ENCODE data around the gene VPS35L.

The VPS35L gene

GRCh38 chr16:19523559-19524355, 31.7 kb upstream of the VPS35L start, which contains the start of gene CCP110:
Gene CCP110 (plus strand): TSS chr16:19523942. CDS start chr16:19527882, 3,940 bp downstream.
- H3K4me3 ChIP-seq (ENCODE audit: low read depth, low read length) = peak within 1 kb of the TSS; percentile 76
- TF ChIP-seq CTCF (IDR thresholded peaks at IDR 0.05; ENCODE audit: low read depth, low read length) = no peak

- TF ChIP-seq CTCF (IDR thresholded peaks at IDR 0.05; ENCODE audit: low read depth, low read length) = no peak
- H3K4me3 ChIP-seq (ENCODE audit: low read depth, low read length) = peak overlapping the region; percentile 76
Measured at GRCh38 chr16:19524356-19524615, 31.2 kb upstream of the VPS35L start.

- TF ChIP-seq CTCF (IDR thresholded peaks at IDR 0.05; ENCODE audit: low read depth, low read length) = no peak
- peak overlapping the region; percentile 76 for H3K4me3 ChIP-seq (ENCODE audit: low read depth, low read length)
Measured at GRCh38 chr16:19524616-19525384, 30.7 kb upstream of the VPS35L start.

- H3K4me3 ChIP-seq (ENCODE audit: low read depth, low read length) = peak overlapping the region; percentile 76
- TF ChIP-seq CTCF (IDR thresholded peaks at IDR 0.05; ENCODE audit: low read depth, low read length) = no peak
Measured at GRCh38 chr16:19525385-19525723, 30.1 kb upstream of the VPS35L start.

GRCh38 chr16:19527161-19527560, 28.3 kb upstream of the VPS35L start:
- TF ChIP-seq CTCF (IDR thresholded peaks at IDR 0.05; ENCODE audit: low read depth, low read length) = no peak
- no peak overlapping the region for H3K4me3 ChIP-seq (ENCODE audit: low read depth, low read length)

GRCh38 chr16:19528666-19529065, 26.8 kb upstream of the VPS35L start:
- no peak for TF ChIP-seq CTCF (IDR thresholded peaks at IDR 0.05; ENCODE audit: low read depth, low read length)
- no peak overlapping the region for H3K4me3 ChIP-seq (ENCODE audit: low read depth, low read length)

GRCh38 chr16:19532601-19533000, 22.9 kb upstream of the VPS35L start:
- H3K4me3 ChIP-seq (ENCODE audit: low read depth, low read length) = no peak overlapping the region
- TF ChIP-seq CTCF (IDR thresholded peaks at IDR 0.05; ENCODE audit: low read depth, low read length) = no peak
